HepG2 (cell line): Measurements from ENCODE around the gene OR5K2. TPM values are rescaled to one million over a fixed set of nuclear protein-coding genes. Genes with fewer than 3 reads are reported as not detected.

Source experiments
- BORCS8-MEF2B ChIP-seq: sonication (generic); formaldehyde crosslinking; IDR thresholded peaks from 2 replicates; pipeline ENCODE4 v1.8.0; 2022; ENCODE audit warnings: mild to moderate bottlenecking, missing genetic modification reagents
- EHMT2 ChIP-seq: fragments of 200-600 bp; sonication (generic); IDR thresholded peaks from 2 replicates; pipeline ENCODE4 v1.7.0; 2017; ENCODE audit warnings: antibody characterized with exemption, low read depth, low read length, borderline replicate concordance
- MAFF ChIP-seq: IDR thresholded peaks from 2 replicates; pipeline ENCODE4 v1.6.1; 2011; ENCODE audit warnings: low read depth, low read length, improper control_type of control experiment
- MIER2 ChIP-seq: IDR thresholded peaks from 2 replicates; pipeline ENCODE4 v1.6.1; 2016; ENCODE audit warnings: missing biosample characterization, missing genetic modification reagents
- TFDP1 ChIP-seq: IDR thresholded peaks from 2 replicates; pipeline ENCODE4 v1.6.1; 2016; ENCODE audit warnings: missing compliant biosample characterization, missing genetic modification reagents, borderline replicate concordance
- ZNF260 ChIP-seq: sonication (generic); formaldehyde crosslinking; IDR thresholded peaks from 2 replicates; pipeline ENCODE4 v1.4.0; 2020; ENCODE audit warnings: missing genetic modification reagents, low read depth, mild to moderate bottlenecking, borderline replicate concordance
- ZNF572 ChIP-seq: sonication (generic); formaldehyde crosslinking; IDR thresholded peaks from 2 replicates; pipeline ENCODE4 v1.5.1; 2020; ENCODE audit warnings: mild to moderate bottlenecking, missing genetic modification reagents
- ZSCAN12 ChIP-seq: sonication (generic); formaldehyde crosslinking; IDR thresholded peaks from 2 replicates; pipeline ENCODE4 v1.9.0; 2021; ENCODE audit warnings: mild to moderate bottlenecking, missing genetic modification reagents
- polyA plus RNA-seq, 8 experiments: library from polyadenylated mRNA; depleted of rRNA in 3 of 8; stranded (reverse) in 7 of 8; unstranded in 1 of 8; fragments of >200 nt; fragmentation: Illumina TruSeq in 4 of 8; extraction: Trizol in 4 of 8; gene quantifications; 2 replicates each; pipeline versions ENCODE4 v1.2.1 to v1.2.3, GENCODE V29; 2011 to 2016; ENCODE audit warnings: low read depth in 4 of 8, missing spikeins in 1 of 8, mixed read lengths in 1 of 8; ENCODE audit not compliant: insufficient read depth in 1 of 8
- total RNA-seq, 5 experiments: library from RNA; depleted of rRNA; stranded (reverse); fragments of >200 nt; fragmentation: Illumina TruSeq; extraction: Trizol; gene quantifications; 2 replicates each; pipeline ENCODE4 v1.2.3, GENCODE V29; 2016; ENCODE audit warnings: low read depth in 1 of 5
- TF ChIP-seq, protein P1 (sequence below), 2 experiments: fragments of 450-650 bp in 1 of 2; sonication (generic) in 1 of 2; formaldehyde crosslinking in 1 of 2; IDR thresholded peaks; 2 replicates each; pipeline versions ENCODE4 v1.6.1 to v1.8.0; 2016 to 2022; ENCODE audit warnings: antibody characterized with exemption in 1 of 2, mild to moderate bottlenecking in 1 of 2, missing genetic modification reagents in 1 of 2
- TF ChIP-seq, protein P2 (sequence below): sonication (generic); formaldehyde crosslinking; IDR thresholded peaks from 2 replicates; pipeline ENCODE4 v1.4.0; 2020; ENCODE audit warnings: low read depth, missing genetic modification reagents
- TF ChIP-seq, protein P3 (sequence below): sonication (generic); formaldehyde crosslinking; IDR thresholded peaks from 2 replicates; pipeline ENCODE4 v1.5.1; 2020; ENCODE audit warnings: missing genetic modification reagents, mild to moderate bottlenecking, borderline replicate concordance

The OR5K2 gene
- total and polyA plus RNA-seq, 2 of the 13 experiments (the other 11 are each of a cell fraction or from before 2014, with no cell fraction given) = not detected

DNA sequence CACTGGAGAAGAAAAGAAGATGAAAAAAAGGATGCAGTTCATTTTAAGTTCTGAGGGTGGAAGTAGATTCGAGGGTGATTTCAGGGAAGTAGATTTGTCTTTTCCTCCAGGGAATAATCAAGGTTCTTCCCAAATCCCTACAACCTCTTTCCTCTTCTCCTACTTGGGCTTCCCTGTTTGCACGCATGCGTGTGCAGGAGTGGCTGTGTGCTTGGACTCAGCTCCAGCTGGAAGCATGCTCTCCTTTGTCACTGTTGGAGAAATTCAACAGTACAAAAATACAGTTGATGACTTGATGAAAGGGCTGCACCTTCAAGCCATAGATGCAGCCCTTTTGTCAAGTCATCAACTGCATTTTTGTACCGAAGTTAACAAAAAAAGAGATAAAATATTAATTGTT lies 3.8 kb downstream of the OR5K2 start (continued):
- TF ChIP-seq, protein P1, sequence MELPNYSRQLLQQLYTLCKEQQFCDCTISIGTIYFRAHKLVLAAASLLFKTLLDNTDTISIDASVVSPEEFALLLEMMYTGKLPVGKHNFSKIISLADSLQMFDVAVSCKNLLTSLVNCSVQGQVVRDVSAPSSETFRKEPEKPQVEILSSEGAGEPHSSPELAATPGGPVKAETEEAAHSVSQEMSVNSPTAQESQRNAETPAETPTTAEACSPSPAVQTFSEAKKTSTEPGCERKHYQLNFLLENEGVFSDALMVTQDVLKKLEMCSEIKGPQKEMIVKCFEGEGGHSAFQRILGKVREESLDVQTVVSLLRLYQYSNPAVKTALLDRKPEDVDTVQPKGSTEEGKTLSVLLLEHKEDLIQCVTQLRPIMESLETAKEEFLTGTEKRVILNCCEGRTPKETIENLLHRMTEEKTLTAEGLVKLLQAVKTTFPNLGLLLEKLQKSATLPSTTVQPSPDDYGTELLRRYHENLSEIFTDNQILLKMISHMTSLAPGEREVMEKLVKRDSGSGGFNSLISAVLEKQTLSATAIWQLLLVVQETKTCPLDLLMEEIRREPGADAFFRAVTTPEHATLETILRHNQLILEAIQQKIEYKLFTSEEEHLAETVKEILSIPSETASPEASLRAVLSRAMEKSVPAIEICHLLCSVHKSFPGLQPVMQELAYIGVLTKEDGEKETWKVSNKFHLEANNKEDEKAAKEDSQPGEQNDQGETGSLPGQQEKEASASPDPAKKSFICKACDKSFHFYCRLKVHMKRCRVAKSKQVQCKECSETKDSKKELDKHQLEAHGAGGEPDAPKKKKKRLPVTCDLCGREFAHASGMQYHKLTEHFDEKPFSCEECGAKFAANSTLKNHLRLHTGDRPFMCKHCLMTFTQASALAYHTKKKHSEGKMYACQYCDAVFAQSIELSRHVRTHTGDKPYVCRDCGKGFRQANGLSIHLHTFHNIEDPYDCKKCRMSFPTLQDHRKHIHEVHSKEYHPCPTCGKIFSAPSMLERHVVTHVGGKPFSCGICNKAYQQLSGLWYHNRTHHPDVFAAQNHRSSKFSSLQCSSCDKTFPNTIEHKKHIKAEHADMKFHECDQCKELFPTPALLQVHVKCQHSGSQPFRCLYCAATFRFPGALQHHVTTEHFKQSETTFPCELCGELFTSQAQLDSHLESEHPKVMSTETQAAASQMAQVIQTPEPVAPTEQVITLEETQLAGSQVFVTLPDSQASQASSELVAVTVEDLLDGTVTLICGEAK (IDR thresholded peaks at IDR 0.05) = no peak
- TF ChIP-seq, protein P1 (CRISPR knock-in tag; IDR thresholded peaks at IDR 0.05) = no peak
- TF ChIP-seq BORCS8-MEF2B (CRISPR knock-in tag) (no peak), ZSCAN12 (CRISPR knock-in tag) (no peak), MIER2 (CRISPR knock-in tag) (no peak), TFDP1 (no peak), EHMT2 (no peak), MAFF (no peak), ZNF572 (no peak), ZNF260 (no peak)
- TF ChIP-seq, protein P2, sequence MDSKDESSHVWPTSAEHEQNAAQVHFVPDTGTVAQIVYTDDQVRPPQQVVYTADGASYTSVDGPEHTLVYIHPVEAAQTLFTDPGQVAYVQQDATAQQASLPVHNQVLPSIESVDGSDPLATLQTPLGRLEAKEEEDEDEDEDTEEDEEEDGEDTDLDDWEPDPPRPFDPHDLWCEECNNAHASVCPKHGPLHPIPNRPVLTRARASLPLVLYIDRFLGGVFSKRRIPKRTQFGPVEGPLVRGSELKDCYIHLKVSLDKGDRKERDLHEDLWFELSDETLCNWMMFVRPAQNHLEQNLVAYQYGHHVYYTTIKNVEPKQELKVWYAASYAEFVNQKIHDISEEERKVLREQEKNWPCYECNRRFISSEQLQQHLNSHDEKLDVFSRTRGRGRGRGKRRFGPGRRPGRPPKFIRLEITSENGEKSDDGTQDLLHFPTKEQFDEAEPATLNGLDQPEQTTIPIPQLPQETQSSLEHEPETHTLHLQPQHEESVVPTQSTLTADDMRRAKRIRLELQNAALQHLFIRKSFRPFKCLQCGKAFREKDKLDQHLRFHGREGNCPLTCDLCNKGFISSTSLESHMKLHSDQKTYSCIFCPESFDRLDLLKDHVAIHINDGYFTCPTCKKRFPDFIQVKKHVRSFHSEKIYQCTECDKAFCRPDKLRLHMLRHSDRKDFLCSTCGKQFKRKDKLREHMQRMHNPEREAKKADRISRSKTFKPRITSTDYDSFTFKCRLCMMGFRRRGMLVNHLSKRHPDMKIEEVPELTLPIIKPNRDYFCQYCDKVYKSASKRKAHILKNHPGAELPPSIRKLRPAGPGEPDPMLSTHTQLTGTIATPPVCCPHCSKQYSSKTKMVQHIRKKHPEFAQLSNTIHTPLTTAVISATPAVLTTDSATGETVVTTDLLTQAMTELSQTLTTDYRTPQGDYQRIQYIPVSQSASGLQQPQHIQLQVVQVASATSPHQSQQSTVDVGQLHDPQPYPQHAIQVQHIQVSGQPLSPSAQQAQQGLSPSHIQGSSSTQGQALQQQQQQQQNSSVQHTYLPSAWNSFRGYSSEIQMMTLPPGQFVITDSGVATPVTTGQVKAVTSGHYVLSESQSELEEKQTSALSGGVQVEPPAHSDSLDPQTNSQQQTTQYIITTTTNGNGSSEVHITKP (CRISPR knock-in tag) = no peak
- TF ChIP-seq, protein P3, sequence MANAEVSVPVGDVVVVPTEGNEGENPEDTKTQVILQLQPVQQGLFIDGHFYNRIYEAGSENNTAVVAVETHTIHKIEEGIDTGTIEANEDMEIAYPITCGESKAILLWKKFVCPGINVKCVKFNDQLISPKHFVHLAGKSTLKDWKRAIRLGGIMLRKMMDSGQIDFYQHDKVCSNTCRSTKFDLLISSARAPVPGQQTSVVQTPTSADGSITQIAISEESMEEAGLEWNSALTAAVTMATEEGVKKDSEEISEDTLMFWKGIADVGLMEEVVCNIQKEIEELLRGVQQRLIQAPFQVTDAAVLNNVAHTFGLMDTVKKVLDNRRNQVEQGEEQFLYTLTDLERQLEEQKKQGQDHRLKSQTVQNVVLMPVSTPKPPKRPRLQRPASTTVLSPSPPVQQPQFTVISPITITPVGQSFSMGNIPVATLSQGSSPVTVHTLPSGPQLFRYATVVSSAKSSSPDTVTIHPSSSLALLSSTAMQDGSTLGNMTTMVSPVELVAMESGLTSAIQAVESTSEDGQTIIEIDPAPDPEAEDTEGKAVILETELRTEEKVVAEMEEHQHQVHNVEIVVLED = no peak
